RPMI7951 (cell line): ENCODE results near the gene MIS18BP1. TPM values are rescaled to one million over a fixed set of nuclear protein-coding genes. Genes with fewer than 3 reads are reported as not detected.
"Not testable (repeated sequence)": the region's sequence is repeated elsewhere in the genome, so short reads cannot be mapped to it uniquely, and the experiment has no call there.

Experiments used
- DNase-seq: peaks from one replicate; pipeline ENCODE4 v3.0.0-alpha.2; 2012; ENCODE audit warnings: low read depth
- total RNA-seq: library from RNA; depleted of rRNA; stranded (reverse); fragments of >200 nt; shearing (Covaris generic); gene quantifications from 2 replicates; pipeline ENCODE4 v1.2.3, GENCODE V29; 2014; rRNA removed

Gene MIS18BP1
- 42.4 and 51.2 TPM in 2 replicates for total RNA-seq

- peak; percentile 94 for DNase-seq
These were observed at the start of gene MIS18BP1 for GRCh38 chr14:45253070-45253753. MIS18BP1 (minus strand) TSS chr14:45253202; CDS start chr14:45247286, 5,916 bp downstream.

DNA sequence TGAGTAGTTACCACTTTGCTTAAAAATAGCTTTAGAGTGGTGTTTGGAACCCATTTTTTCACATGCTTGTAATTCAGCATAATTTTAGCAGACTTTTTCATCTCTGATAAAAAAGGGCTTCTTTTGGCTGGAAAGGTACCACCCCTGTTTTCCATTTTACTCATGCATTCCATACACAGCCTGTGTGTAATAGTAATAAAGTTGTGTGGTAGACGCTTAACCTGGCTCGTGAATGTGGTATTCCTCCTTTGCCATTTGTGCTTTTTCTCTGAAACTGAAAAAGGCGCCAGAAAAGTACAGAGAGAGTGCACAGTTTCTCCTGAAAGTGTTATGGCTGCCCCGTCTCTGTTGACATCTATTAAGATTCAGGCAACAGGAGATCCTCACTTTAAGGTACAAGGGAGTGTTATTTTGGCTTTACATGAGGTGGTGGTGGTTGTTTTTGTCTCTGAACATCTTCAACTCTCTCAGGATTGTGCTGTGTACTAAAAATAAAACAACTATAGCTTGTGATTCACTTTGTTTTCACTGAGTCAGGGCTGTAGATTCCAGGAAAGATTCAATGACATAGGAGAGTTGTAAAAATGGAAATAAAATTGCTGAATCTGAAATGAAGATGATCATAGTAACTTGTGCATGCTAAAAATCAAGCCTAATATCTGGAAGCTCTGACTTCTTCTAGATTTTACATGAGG lies 45.6 kb upstream of the MIS18BP1 start:
- no peak for DNase-seq

DNA sequence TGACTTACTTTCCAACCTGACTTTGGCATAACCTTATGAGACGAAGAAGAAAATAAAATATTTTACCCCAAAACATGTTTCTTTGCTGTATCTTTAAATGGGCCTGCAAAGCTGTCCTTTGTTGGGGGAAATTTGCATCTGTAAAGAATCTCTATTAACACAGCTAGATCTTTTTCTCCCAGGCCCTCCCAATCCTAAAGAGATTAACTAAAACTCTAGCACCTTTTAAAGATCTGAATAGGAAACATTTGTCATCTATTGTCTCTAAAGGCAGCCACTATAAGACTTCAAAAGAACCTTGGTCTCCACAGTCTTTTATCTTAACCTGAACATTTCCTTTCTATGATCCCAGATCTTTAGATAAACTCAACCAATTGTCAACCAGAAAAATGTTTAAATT lies 41.8 kb upstream of the MIS18BP1 start:
- DNase-seq, result not testable (repeated sequence)

GRCh38 chr14:45290547-45290946 lies 37.5 kb upstream of the MIS18BP1 start:
- DNase-seq, result no peak

GRCh38 chr14:45287610-45288009 lies 34.6 kb upstream of the MIS18BP1 start:
- DNase-seq, result no peak

DNA sequence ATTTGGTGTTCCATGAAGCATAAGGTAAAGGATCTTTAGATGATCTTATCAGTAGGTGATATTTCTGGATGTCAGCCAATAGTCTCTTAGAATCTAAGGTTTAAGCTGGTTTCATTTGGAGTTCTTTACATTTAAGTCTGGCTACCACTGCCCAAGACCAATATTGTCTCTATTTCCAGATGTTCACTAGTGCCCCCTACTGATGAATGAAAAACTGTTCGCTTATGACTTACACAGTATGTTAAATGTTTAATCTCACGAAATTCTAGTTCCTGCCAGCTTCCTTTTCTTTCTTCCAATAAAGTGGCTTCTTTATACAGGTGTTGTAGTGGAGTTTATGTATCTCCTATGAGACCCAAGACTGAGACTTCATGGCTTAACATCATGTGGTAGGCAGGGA lies 31.8 kb upstream of the MIS18BP1 start:
- no peak for DNase-seq

DNA sequence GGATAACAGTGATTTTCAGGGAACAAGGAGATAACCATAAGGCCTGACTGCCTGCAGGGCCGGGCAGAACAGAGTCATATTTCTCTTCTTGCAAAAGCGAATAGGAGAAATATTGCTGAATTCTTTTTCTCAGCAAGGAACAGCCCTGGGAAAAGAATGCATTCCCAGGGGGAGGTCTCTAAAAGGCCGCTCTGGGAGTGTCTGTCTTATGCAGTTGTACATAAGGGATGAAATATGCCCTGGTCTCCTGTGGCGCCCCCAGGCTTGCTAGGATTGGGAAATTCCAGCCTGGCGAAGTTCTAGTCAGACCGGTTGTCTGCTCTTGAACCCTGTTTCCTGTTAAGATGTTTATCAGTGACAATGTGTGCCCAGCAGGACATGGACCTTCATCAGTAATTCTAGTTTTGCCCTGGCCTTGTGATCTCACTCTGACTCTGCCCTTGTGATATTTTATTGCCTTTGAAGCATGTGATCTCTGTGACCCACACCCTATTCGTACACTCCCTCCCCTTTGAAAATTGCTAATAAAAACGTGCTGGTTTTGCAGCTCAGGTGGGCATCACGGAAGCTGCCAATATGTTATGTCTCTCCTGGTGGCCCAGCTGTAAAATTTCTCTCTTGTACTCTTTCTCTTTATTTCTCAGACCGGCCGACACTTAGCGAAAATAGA lies 28.9 kb upstream of the MIS18BP1 start:
- not testable (repeated sequence) for DNase-seq

DNA sequence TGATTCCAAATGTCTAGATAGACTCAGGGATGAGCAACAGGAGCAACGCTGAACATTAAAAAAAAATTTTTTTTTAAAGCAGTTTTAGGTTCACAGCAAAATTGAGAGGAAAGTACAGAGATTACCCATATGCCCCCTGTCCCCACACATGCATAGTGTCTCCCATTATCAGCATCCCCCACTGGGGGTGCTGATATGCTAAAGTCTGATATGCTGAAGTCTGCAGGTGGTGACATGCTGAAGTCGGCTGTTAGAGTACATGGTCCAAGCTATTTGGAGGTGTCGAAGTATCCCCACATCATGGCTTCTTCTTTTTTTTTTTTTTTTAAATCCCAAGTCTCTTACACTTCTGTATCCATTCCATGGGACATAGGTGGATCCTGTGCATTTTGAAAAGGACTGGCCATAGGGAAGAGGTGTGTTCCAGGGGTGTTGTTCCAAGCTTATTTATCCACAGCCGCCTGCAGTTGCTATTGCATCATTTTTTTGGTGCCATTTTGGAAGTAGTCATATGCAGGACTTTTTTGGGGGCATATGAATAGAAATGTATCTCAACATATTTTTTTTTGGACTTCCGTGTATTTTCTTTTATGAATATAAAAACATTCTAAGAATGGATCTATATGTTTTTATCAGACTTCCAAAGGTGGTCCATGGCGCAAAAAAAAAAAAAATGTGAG lies 19.0 kb upstream of the MIS18BP1 start:
- DNase-seq, result no peak

DNA sequence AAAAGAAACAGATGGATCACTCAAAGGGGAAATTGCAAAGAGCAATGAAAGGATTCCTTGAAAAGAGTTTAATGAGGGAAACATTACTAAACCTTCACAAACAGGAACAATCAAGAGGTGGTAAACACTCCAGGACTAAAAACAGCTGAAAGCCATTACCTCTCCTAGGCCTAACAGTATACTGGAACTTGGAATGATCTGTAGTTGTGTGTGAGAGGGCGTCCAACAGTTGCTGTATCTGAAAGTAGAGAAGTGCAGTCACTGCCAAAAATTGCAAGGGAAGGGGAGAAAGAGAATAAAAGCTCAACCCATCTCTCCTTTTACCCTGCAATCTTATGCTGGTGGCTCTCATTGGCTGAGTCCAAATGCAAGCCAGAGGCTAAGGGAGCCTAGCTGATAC lies 17.0 kb upstream of the MIS18BP1 start:
- no peak for DNase-seq

GRCh38 chr14:45267071-45267470 lies 14.1 kb upstream of the MIS18BP1 start:
- no peak for DNase-seq

DNA sequence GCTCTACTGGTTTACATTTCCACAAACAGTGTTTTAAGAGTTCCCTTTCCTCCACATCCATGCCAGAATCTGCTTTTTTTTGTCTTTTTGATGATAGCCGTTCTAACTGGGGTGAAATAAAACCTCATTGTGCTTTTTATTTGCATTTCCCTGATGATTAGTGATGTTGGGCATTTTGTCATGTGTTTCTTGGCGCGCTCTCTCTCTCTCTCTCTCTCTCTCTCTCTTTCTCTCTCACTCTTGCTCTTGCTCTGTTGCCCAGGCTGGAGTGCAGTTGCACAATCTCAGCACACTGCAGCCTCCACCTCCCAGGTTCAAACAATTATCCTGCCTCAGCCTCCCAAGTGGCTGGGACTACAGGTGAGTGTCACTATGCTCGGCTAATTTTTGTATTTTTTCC lies 9.6 kb upstream of the MIS18BP1 start:
- DNase-seq, result no peak

GRCh38 chr14:45261209-45261608 lies 8.2 kb upstream of the MIS18BP1 start:
- no peak for DNase-seq

DNA sequence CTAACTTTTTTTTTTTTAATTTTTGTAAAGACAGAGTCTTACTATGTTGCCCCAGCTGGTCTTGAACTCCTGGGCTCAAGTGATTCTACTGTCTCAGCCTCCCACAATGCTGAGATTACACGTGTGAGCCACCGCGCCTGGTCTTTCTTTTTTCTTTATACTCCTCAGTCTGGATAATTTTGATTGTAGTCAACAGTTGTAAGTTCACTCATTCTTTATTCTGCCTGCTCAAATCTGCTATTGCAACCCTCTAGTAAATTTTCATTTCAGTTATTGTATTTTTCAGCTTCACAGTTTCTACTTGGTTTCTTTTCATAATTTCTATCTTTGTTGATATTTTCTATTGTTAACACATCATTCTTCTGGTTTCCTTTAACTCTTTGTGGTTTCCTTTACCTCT lies 5.8 kb upstream of the MIS18BP1 start:
- DNase-seq, result no peak

- DNase-seq, result no peak
These were observed 5.1 kb upstream of the MIS18BP1 start for GRCh38 chr14:45258073-45258472.

DNA sequence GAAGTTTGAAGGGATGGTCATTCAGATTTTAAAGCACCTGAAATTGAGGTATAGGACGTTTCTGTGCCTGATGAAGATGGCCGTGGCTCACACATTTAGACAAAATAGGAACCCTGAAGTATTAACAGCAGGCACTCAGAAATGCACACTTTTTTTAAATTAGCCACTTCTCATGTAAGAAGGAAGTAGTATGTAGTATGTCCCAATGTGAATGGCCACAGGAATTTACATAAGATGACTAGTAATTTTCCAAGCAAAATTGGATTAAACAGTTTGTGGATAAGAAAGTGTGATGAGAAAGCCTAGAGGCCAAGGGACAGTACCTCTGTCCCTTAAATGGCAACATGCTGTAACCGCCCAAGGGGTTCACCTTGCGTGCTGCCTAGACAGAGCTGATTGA lies 1.8 kb upstream of the MIS18BP1 start:
- no peak for DNase-seq

DNA sequence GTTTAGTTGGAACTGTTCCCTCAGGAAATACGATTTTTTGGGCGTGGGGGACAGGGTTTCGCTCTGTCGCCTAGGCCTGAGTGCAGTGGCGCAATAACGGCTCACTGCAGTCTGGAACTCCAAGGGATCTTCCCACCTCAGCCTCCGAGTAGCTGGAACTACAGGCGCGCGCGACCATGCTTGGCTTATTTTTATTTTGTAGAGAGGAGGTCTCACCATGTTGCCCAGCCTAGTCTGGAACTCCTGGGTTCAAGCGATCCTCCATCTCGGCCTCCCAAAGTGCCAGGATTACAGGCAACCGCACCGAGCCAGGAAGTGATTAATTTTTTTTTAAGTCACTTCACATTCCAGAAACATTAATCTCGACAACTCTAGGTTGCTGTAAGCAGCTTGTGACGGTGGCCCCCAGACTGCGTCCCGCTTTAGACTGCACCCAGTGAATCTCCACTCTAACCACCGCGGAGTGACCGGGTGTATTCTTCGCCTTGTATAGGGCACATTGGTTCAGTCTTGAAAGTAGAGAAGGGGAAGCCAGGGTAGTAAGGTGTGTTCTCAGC lies 830 bp upstream of the MIS18BP1 start:
- peak; percentile 54 for DNase-seq

- DNase-seq, result peak; percentile 18
These were observed 484 bp downstream of the MIS18BP1 start for GRCh38 chr14:45252366-45253069.

DNA sequence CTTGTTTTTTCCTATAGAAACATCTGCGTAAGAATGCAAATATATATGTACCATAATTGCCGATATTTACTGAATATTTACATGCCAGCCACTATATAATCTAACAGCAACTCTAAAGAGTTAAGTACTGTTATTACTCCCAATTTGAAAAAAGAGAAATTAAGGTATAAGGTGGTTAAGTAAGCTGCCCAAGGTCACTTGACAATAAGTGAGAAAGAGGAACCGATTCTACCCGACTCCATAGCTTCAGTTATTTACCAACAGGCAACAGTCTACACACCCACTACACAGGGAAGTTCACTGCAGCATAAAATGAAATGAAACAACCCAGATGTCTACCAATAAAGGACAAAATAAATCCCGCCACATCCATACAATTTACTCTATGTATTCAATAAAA lies 1.1 kb downstream of the MIS18BP1 start:
- DNase-seq, result peak; percentile 15

- peak; percentile 71 for DNase-seq
These were observed 3.0 kb downstream of the MIS18BP1 start for GRCh38 chr14:45249856-45250575.

GRCh38 chr14:45247427-45247826 lies 5.6 kb downstream of the MIS18BP1 start:
- no peak for DNase-seq

DNA sequence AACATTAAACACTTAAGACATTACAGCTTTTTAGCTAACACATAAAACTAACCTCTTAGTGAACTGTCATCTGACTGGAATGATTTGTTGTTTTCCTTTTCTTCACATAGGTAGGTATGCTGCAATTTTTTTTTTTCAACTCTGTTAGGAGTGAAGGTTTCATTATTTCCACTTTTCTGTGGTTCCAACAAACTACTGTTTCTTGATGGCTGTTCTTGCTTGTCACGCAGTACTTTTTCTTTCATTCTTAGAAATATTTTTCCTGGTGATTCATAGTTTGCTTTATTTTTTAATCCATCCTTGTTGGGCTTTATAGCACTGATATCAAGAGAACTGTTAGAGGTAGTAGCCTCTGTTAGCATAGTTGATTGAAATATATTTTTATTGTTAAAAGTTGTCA lies 6.3 kb downstream of the MIS18BP1 start:
- DNase-seq, result no peak
